ENCODE data around the gene CLSTN1. TPM values are rescaled to one million over a fixed set of nuclear protein-coding genes. Genes with fewer than 3 reads are reported as not detected.

Gene CLSTN1
- total RNA-seq, 1 donor from 2014 or later = 149 TPM

DNA sequence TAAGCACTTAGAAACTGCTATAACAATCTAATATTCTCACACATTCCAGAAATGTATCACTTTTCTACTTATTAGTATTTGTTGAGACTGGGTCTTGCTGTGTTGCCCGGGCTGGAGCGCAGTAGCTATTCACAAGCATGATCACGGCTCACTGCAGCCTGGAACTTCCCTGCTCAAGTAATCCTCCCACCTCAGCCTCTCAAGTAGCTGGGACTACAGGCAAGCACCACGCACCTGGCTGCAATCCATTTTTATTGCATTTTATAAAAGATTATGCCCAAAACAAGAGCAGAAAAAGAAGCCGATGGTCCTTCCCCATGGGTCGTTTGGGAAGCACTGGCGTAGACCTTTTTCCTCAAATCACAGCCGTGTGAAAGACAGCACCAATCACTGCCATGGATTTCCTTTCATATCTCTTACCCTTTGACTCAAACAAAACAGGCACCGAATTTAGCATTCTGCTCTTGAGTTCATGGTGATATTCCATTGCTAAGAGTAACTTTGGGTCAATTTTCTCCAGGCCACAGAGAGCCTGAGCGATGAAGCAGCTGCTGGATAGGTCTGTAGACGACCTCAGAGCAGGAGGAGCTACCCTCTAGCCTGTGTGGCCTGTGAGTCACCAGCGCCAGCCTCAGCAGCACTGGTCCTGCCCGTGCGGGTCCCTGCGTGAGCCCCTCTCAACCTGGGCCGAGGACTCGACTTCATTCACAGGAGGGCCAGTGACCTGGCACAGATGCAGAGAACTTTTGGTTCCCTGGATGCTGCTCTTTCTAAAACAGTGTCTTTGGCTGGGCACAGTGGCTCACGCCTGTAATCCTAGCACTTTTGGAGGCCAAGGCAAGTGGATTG is 91.4 kb downstream of the CLSTN1 start:
- no peak for DNase-seq (ENCODE audit: extremely low read depth, low read depth, low spot score)

DNA sequence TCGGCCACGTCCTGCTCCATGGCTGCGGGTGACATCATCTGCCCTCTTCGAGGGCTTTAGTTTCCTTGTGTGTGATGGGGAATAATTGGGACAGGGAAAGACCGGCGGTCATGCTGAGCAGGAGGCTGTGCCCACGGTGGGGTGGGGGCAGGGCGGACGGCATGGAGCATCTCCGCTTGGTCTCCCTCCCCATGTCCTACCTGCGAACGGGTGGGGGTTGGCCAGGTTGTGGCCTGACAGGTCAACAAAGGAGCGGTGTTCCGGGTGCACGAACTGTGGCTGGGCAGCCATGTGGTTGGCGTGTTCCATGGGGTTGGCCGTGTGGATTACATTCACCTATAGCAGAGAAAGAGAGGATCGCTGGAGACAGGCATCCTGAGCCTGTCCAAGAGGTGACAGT is 92.2 kb downstream of the CLSTN1 start:
- no peak for DNase-seq (ENCODE audit: extremely low read depth, low read depth, low spot score)

DNA sequence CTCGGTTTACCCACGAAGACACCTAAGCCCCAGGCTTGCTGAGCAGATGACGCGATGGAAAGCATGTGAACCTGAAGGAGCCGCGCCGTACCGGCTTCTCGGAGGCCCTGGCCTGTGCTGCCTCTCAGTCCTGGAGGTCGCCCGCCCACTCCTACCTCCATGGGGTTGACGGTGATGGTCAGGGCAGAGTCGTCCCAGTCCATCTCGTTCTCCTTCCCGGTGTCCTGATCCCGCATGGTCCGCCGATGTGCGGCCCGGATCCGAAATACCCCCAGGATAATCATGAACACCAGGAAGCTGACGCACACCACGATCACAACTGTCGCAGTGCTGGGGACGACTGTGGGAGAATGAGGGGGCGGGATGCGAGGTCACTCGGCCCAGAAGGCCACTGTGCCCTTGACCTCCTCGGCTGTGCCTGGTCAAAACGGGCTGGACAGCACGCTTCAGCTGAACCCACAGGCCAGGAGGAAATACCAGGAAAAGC is 92.7 kb downstream of the CLSTN1 start:
- no peak for DNase-seq (ENCODE audit: extremely low read depth, low read depth, low spot score)

DNA sequence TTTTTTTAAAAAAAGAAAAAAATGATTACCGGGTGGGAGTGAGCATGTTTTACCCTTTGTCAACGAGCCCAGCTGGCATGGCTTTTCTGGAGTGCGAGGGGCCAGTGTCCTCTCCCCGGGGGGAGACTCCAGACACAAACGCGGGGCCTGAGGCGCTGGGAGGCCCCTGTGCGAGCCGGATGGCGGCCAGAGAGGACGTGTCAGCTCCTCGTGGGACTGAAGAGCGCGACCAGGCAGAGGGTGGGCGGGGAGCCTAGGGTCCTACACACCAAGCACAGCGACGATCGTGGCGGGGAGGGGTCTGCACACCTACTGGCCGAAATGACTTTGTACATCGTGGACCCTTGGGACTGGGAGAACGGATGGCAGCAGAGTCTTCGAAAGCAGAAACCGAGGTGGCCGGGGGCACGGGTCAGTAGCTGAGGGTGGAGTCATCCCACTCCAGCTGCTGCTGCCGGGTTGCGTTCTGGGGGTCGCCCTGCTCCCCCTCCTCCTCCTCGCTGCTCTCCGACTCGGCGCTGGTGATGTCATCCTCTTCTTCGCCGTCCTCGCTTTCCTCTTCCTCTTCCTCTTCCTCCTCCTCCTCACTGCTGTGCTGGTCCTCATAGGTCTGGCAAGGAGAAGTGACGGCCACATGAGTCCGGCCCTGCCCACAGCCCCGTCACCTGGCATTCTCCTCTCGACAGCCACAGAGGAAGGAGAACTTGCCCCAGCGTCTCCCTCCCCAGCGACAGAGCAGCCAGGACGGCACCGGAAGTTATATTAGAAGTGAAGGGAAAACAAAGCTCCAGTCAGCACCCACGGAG is 93.5 kb downstream of the CLSTN1 start:
- no peak for DNase-seq (ENCODE audit: extremely low read depth, low read depth, low spot score)

DNA sequence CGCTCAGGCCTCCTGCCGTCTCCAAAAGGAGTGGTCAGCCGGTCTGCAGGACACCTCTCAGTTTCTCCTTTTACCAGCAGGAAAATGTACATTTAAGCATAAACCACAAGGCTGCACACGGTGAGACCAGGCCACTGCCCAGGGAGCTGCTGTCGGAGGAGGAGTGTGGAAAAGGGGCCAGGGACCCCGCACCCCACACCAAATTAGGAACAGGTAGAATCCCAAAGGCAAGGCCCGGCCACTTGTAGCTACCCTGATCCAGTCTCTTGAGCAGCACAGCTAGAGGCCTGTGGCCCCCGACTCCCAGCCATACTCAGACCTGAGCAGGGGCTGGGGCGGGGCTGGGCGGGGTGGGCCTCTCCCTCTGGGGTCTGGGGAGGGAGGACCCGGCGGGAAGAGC is 94.2 kb downstream of the CLSTN1 start:
- no peak for DNase-seq (ENCODE audit: extremely low read depth, low read depth, low spot score)

DNA sequence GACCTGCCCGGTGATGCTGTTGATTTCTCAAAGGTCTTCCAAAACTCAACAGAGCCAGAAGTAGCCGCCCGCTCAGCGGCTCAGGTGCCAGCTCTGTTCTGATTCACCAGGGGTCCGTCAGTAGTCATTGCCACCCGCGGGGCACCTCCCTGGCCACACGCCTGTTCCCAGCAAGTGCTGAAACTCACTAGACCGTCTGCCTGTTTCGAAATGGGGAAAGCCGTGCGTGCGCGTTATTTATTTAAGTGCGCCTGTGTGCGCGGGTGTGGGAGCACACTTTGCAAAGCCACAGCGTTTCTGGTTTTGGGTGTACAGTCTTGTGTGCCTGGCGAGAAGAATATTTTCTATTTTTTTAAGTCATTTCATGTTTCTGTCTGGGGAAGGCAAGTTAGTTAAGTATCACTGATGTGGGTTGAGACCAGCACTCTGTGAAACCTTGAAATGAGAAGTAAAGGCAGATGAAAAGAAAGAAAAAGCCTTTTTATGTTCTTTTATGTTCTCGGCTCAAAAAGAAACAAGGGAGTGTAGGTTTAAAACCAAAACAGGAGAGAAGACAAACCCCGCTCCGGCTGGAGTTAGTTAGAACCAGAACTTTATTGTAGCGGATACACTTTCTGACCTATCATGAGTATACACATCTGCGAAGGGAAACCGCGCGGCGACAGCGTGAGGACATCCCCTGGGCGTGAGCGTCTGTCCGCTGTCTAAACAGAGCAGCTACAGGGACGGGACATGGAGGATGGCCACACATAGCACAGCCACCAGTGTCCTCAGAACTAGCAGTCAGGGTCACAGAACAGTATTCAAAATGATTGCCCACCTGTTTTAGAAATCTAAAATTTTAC is 95.1 kb downstream of the CLSTN1 start:
- no peak for DNase-seq (ENCODE audit: extremely low read depth, low read depth, low spot score)

DNA sequence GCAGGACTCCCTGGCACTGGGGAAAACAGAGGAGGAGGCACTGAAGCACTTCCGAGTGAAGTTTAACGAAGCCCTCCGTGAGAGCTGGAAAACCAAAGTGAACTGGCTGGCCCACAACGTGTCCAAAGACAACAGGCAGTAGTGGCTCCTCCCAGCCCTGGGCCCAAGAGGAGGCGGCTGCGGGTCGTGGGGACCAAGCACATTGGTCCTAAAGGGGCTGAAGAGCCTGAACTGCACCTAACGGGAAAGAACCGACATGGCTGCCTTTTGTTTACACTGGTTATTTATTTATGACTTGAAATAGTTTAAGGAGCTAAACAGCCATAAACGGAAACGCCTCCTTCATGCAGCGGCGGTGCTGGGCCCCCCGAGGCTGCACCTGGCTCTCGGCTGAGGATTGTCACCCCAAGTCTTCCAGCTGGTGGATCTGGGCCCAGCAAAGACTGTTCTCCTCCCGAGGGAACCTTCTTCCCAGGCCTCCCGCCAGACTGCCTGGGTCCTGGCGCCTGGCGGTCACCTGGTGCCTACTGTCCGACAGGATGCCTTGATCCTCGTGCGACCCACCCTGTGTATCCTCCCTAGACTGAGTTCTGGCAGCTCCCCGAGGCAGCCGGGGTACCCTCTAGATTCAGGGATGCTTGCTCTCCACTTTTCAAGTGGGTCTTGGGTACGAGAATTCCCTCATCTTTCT is 96.7 kb downstream of the CLSTN1 start:
- DNase-seq (ENCODE audit: extremely low read depth, low read depth, low spot score) = no peak

DNA sequence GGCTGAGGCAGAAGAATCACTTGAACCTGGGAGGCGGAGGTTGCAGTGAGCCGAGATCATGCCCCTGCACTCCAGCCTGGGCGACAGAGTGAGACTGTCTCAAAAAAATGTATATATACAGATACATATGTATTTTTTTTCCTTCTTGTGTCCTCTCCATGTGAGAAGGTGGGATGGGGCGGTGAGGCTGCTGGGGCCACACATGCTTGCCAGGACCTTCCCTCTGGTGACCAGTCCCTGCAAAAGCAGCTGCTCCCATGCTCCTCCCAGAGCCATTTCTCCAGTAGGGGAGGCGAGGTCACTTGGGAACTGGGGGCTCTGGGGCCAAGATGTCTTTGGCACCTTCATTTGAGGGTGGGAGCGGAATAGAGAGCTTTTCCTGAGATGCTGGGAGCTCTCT is 97.4 kb downstream of the CLSTN1 start:
- DNase-seq (ENCODE audit: extremely low read depth, low read depth, low spot score) = no peak

DNA sequence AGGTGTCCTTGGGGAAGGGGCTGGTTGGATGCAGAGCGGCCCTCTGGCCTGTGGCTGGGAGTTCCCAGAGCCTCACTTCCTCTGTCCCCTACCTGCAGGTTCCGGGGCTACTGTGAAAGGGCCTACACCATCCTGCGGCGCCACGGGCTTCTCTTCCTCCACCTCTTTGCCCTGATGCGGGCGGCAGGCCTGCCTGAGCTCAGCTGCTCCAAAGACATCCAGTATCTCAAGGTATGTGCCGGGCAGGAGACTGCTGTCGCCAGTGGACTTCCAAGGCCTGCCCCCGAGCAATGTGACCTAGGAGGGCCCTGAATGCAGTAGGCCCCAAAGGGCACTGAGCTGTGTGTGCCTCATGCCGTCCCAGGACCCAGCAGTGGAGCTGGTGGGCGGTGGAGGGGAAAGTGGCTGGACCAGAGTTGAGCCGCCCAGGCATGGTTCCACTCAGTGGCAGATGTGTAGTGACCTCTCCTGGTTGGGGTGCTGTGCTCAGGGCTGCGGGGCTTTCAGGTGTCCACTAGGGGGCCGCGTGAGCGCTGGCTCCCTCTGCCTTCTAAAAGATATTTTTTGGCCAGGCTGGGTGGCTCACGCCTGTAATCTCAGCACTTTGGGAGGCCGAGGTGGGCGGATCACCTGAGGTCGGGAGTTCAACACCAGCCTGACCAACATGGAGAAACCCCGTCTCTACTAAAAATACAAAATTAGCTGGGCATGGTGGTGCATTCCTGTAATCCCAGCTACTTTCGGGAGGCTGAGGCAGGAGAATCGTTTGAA is 98.9 kb downstream of the CLSTN1 start:
- no peak for DNase-seq (ENCODE audit: extremely low read depth, low read depth, low spot score)

DNA sequence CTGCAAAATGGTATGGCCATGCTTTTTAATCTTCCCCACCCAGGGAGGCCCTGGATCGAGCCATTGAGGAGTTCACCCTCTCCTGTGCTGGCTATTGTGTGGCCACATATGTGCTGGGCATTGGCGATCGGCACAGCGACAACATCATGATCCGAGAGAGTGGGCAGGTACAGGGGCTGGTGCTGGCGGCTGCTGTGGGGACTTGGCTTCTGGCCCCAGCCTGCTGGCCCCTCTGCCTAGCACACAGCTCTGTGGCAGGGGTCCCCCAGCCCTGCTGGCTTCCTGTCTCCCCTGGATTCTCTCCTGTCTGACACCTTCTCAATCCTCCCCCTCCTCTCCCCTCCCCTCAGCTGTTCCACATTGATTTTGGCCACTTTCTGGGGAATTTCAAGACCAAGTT is 99.8 kb downstream of the CLSTN1 start:
- no peak for DNase-seq (ENCODE audit: extremely low read depth, low read depth, low spot score)

DNA sequence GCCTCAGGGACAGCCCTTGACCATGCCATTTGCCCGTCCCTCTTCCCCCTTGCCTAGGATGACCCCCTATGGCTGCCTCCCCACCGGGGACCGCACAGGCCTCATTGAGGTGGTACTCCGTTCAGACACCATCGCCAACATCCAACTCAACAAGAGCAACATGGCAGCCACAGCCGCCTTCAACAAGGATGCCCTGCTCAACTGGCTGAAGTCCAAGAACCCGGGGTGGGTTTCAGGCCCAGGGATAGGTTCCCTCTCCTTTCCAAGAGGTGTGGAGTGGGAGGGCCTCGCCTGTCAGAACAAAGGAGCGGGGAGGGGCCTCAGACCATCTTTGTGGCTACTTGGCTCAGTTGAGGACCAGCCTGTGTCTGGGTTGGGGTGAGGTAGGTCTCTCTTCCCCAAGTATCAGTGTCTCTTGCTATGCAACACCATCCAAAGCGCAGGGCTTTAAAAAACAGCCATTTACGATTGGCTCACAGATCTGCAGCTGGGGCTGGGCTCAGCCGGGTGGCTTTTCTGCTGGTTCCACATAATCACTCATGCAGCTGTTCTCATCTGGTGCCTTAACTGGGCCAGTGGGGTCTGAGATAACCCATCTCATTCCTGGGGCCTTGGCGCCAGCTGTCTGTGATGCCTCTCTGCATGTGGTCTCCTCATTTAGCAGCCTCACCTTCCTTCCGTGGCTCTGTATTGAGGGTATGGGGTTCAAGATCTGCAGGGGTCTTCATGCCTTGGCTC is 100.5 kb downstream of the CLSTN1 start:
- no peak for DNase-seq (ENCODE audit: extremely low read depth, low read depth, low spot score)

DNA sequence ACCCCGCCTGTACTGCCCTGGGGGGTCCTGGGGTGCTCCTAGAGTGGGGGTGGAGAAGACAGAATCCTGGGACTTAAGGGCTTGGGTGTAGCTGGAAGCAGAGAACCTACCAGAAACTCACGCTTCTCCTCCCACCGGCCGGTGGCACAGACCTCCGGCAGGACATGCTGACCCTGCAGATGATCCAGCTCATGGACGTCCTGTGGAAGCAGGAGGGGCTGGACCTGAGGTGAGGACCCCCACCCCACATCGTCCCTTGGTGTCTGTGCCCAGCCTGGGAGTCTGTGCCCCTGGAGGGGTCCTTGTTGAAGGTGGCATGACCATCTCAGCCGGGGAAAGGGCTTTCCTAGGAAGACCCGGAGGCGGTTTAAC is 101.4 kb downstream of the CLSTN1 start:
- DNase-seq (ENCODE audit: extremely low read depth, low read depth, low spot score) = no peak

DNA sequence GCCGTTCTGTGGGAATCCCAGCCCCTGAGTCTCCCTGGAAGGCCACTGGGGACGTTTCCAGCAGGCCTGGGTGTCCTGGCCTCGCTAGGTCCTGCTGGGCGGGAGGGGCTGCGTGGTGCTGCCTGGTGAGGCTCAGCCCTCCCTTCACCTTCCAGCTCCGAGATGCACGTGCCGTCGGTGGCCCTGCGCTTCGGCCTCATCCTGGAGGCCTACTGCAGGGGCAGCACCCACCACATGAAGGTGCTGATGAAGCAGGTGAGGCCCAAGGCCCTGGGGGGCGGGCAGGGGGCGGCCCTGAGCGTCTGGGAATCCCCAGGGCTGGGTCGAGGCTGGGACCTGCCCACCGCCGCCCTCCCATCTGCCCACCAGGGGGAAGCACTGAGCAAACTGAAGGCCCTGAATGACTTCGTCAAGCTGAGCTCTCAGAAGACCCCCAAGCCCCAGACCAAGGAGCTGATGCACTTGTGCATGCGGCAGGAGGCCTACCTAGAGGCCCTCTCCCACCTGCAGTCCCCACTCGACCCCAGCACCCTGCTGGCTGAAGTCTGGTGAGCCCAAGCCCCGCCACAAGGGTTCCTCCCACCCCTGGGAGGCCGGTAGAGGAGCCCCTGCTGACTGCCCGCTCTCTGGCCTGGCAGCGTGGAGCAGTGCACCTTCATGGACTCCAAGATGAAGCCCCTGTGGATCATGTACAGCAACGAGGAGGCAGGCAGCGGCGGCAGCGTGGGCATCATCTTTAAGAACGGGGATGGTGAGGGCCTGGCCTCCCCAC is 102.0 kb downstream of the CLSTN1 start:
- DNase-seq (ENCODE audit: extremely low read depth, low read depth, low spot score) = no peak

DNA sequence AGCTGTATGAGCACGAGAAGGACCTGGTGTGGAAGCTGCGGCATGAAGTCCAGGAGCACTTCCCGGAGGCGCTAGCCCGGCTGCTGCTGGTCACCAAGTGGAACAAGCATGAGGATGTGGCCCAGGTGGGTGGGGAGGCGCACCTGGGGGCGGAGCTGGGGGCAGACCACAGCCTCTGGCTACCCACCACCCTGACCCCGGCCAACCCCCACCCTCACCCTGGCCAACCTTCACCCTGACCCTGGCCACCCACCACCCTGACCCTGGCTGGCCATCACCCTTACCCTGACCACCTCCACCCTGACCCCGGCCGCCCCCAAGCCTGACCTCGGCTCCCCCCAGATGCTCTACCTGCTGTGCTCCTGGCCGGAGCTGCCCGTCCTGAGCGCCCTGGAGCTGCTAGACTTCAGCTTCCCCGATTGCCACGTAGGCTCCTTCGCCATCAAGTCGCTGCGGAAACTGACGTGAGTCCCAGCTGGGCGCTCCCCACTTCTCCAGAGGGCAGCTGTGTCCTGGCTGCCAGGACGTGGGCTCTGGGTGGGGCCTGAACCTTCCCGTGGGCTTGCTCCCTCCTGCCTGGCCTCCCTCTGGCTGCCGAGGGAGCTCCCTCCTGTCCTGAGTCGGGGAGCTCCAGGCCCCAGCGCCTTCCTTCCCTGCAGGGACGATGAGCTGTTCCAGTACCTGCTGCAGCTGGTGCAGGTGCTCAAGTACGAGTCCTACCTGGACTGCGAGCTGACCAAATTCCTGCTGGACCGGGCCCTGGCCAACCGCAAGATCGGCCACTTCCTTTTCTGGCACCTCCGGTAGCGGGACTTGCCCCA is 102.8 kb downstream of the CLSTN1 start:
- DNase-seq (ENCODE audit: extremely low read depth, low read depth, low spot score) = no peak

DNA sequence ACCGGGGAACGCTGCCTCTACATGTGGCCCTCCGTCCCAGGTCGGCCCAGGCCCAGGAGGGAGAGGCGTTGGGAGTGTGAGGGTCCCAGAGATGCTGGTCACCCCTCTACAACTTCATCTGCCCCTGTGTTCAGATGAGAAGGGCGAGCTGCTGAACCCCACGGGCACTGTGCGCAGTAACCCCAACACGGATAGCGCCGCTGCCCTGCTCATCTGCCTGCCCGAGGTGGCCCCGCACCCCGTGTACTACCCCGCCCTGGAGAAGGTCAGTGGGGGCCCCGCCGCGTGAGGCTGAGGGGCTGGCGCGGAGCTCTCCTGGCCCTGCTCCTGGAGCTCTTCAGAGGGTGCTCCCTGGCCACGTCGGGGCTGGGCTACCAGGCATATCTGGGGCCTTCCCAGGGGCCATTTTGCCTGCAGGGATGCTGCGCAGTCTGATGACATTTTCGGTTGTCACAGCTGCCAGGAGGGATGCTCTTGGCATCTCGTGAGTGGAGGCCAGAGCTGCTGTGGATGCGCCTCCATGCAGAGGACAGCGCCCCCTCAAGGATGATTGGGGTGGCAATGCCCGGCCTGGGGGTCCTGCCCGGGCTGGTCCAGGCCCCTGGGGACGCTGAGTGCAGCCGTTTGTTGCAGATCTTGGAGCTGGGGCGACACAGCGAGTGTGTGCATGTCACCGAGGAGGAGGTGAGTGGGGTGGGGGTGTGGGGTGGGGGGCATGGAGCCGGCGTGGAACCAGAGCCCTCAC is 103.6 kb downstream of the CLSTN1 start:
- no peak for DNase-seq (ENCODE audit: extremely low read depth, low read depth, low spot score)

DNA sequence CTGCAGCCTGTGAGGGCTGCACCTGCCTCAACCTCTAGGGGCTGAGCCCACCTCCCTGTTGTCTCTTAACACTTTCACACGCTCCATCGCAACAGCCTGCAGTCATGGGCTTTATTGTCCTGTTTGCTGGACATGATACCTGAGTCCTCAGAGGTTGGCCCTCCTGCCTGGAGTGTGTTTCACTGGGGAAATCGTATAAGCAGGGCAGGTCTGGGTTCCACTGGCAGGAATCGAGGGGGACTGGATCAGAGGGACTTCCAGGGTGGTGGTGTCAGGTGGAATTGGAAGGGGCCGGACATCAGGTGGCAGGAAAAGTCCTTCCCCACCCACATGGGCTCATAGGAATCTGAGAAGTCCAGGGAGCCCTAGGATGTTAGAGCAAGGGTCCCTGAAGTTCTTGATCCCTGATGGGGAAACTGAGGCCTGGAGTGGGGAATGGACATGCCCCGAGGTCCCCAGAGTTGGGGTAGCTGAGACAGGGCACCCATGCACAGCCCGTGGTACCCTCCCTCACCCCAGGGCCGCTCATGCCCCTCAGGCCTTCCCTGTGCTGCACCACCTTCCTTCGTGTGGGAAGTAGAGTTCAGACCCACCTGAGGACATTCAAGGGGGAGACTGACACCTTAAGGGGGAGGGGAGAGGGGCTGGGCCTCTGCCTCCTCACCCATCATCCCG is 105.6 kb downstream of the CLSTN1 start:
- no peak for DNase-seq (ENCODE audit: extremely low read depth, low read depth, low spot score)

All from glomerular endothelial cell (primary cell).